ENCODE data around the gene TGM3. TPM values are rescaled to one million over a fixed set of nuclear protein-coding genes. Genes with fewer than 3 reads are reported as not detected.

TGM3 gene
- total and polyA plus RNA-seq, 10 of the 15 experiments (the other 5 are each of a cell fraction or from before 2014, with no cell fraction given), result not detected

- intact Hi-C loops (cut with micrococcal nuclease; ENCODE audit: unreplicated experiment) (no loop called here), in situ Hi-C loops (cut with MboI) (no loop called here)
- H4K20me1 ChIP-seq (ENCODE audit: control insufficient read depth, insufficient read depth), result no peaks in the 10 kb centered on the region
- FAIRE-seq, result no peak
- POLR2A ChIA-PET, result interaction anchor here (0.7 kb wide), 1 partner anchor 68 kb away, joined by 4 read pairs; no protein-coding TSS in a partner anchor
- no peaks in the 10 kb centered on the region for H3K36me3 ChIP-seq (ENCODE audit: control insufficient read depth in 2 of 2, insufficient read depth in 2 of 2, low read length in 1 of 2)
- no peak overlapping the region for H3K9ac ChIP-seq (ENCODE audit: control insufficient read depth, insufficient read depth, low read length)
- CTCF ChIA-PET, result no interaction called here
- 33% methylated on average over 8 of the region's 8 CpGs for WGBS (ENCODE audit: insufficient coverage, insufficient replicate concordance, low lambda C conversion rate, missing lambda C conversion rate)
- TF ChIP-seq TCF12 (IDR thresholded peaks at IDR 0.05; ENCODE audit: low read depth, low read length) (no peak), USF2 (IDR thresholded peaks at IDR 0.05; ENCODE audit: borderline replicate concordance, low read depth, low read length) (no peak), CBFB (IDR thresholded peaks at IDR 0.05; ENCODE audit: low read depth) (no peak), RB1 (IDR thresholded peaks at IDR 0.05; ENCODE audit: borderline replicate concordance) (no peak)
- no peak overlapping the region for H3K4me2 ChIP-seq (ENCODE audit: control insufficient read depth, insufficient read depth)
- H3K27me3 ChIP-seq (replicated peaks in 1 of 2; ENCODE audit: control insufficient read depth in 2 of 2, insufficient read depth in 2 of 2, low read length in 1 of 2), result peaks cover 2 to 5% of the 10 kb centered on the region in 2 experiments; a peak in 3 of 4 replicates
- no peak for ATAC-seq
- H3K9me3 ChIP-seq (replicated peaks; ENCODE audit: control insufficient read depth, insufficient read depth, low read length), result no peaks in the 10 kb centered on the region
- RAD21 ChIA-PET (ENCODE audit: unreplicated experiment), result no interaction called here
- no peak overlapping the region for H3K27ac ChIP-seq (ENCODE audit: control insufficient read depth, insufficient read depth)
- H3K4me3 ChIP-seq, result no peak overlapping the region
- no TSS peak for BruUV-seq (replicated peaks)
- no peak for DNase-seq (ENCODE audit: low read depth, low spot score)
- H3K4me1 ChIP-seq (ENCODE audit: control insufficient read depth, insufficient read depth, low read length), result no peaks in the 10 kb centered on the region
- no peak overlapping the region for H2AFZ ChIP-seq (ENCODE audit: control insufficient read depth, low read depth, low read length)
- H3K79me2 ChIP-seq (ENCODE audit: control insufficient read depth, insufficient read depth, low read length), result no peaks in the 10 kb centered on the region
- SMC1A ChIA-PET (ENCODE audit: uncharacterized antibody, unreplicated experiment), result interaction anchor here (0.7 kb wide), 2 partner anchors 15 to 64 kb away, joined by 3 read pairs; no protein-coding TSS in a partner anchor
These were observed 19.1 kb downstream of the TGM3 start for GRCh38 chr20:2314759-2315439.

GRCh38 chr20:2315440-2315778 lies 19.6 kb downstream of the TGM3 start:
- CTCF ChIA-PET, result interaction anchor here (1.0 kb wide), 1 partner anchor 206 kb away, joined by 4 read pairs; no protein-coding TSS in a partner anchor
- no peak overlapping the region for H3K4me3 ChIP-seq
- H3K79me2 ChIP-seq (ENCODE audit: control insufficient read depth, insufficient read depth, low read length), result no peaks in the 10 kb centered on the region
- RAD21 ChIA-PET (ENCODE audit: unreplicated experiment), result no interaction called here
- DNase-seq (ENCODE audit: low read depth, low spot score) (no peak), FAIRE-seq (no peak), ATAC-seq (no peak)
- POLR2A ChIA-PET, result no interaction called here
- peaks cover 2 to 5% of the 10 kb centered on the region in 2 experiments; a peak in 3 of 4 replicates for H3K27me3 ChIP-seq (replicated peaks in 1 of 2; ENCODE audit: control insufficient read depth in 2 of 2, insufficient read depth in 2 of 2, low read length in 1 of 2)
- H3K4me1 ChIP-seq (ENCODE audit: control insufficient read depth, insufficient read depth, low read length), result no peaks in the 10 kb centered on the region
- no peaks in the 10 kb centered on the region for H4K20me1 ChIP-seq (ENCODE audit: control insufficient read depth, insufficient read depth)
- no TSS peak for BruUV-seq (replicated peaks)
- no peak overlapping the region for H3K27ac ChIP-seq (ENCODE audit: control insufficient read depth, insufficient read depth)
- no peak overlapping the region for H2AFZ ChIP-seq (ENCODE audit: control insufficient read depth, low read depth, low read length)
- TF ChIP-seq, protein P1, sequence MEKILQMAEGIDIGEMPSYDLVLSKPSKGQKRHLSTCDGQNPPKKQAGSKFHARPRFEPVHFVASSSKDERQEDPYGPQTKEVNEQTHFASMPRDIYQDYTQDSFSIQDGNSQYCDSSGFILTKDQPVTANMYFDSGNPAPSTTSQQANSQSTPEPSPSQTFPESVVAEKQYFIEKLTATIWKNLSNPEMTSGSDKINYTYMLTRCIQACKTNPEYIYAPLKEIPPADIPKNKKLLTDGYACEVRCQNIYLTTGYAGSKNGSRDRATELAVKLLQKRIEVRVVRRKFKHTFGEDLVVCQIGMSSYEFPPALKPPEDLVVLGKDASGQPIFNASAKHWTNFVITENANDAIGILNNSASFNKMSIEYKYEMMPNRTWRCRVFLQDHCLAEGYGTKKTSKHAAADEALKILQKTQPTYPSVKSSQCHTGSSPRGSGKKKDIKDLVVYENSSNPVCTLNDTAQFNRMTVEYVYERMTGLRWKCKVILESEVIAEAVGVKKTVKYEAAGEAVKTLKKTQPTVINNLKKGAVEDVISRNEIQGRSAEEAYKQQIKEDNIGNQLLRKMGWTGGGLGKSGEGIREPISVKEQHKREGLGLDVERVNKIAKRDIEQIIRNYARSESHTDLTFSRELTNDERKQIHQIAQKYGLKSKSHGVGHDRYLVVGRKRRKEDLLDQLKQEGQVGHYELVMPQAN (conservative IDR thresholded peaks at IDR 0.05), result no peak
- no peak for TF ChIP-seq POLR2AphosphoS5 (IDR thresholded peaks at IDR 0.05; ENCODE audit: low read length)
- no peak for TF ChIP-seq GATAD2B (conservative IDR thresholded peaks at IDR 0.05; ENCODE audit: low read depth)
- no peak for TF ChIP-seq MYC (IDR thresholded peaks at IDR 0.05; ENCODE audit: insufficient read depth, insufficient read length, insufficient replicate concordance, low read length, severe bottlenecking)
- TF ChIP-seq RCOR1 (conservative IDR thresholded peaks at IDR 0.05; ENCODE audit: low read depth, low read length), result no peak
- no peak for TF ChIP-seq BACH1 (IDR thresholded peaks at IDR 0.05; ENCODE audit: borderline replicate concordance)
- H3K4me2 ChIP-seq (ENCODE audit: control insufficient read depth, insufficient read depth), result no peak overlapping the region
- SMC1A ChIA-PET (ENCODE audit: uncharacterized antibody, unreplicated experiment), result no interaction called here
- intact Hi-C loops (cut with micrococcal nuclease; ENCODE audit: unreplicated experiment), result no loop called here
- H3K9me3 ChIP-seq (replicated peaks; ENCODE audit: control insufficient read depth, insufficient read depth, low read length), result no peaks in the 10 kb centered on the region
- H3K36me3 ChIP-seq (ENCODE audit: control insufficient read depth in 2 of 2, insufficient read depth in 2 of 2, low read length in 1 of 2), result no peaks in the 10 kb centered on the region
- no peak overlapping the region for H3K9ac ChIP-seq (ENCODE audit: control insufficient read depth, insufficient read depth, low read length)
- 46% methylated on average over 1 of the region's 1 CpG for WGBS (ENCODE audit: insufficient coverage, insufficient replicate concordance, low lambda C conversion rate, missing lambda C conversion rate)
- in situ Hi-C loops (cut with MboI), result no loop called here

All from GM12878 (cell line).